HepG2 (cell line): ENCODE results near the gene THOP1.

Source experiments
- EZH2 ChIP-seq: conservative IDR thresholded peaks from 2 replicates; pipeline ENCODE4 v1.6.1; 2012; ENCODE audit warnings: mild to moderate bottlenecking, low read depth, low read length, moderate library complexity
- HMG20B ChIP-seq: conservative IDR thresholded peaks from 2 replicates; pipeline ENCODE4 v1.6.1; 2016; ENCODE audit warnings: missing genetic modification reagents, missing compliant biosample characterization
- KMT2B ChIP-seq: IDR thresholded peaks from 2 replicates; pipeline ENCODE4 v1.6.1; 2016; ENCODE audit warnings: missing genetic modification reagents, missing compliant biosample characterization
- NBN ChIP-seq: fragments of 450-650 bp; conservative IDR thresholded peaks from 2 replicates; pipeline ENCODE4 v1.6.1; 2017
- SMARCE1 ChIP-seq: fragments of 450-650 bp; IDR thresholded peaks from 2 replicates; pipeline ENCODE4 v1.6.1; 2017; ENCODE audit warnings: borderline replicate concordance
- U2AF1 ChIP-seq: fragments of 200-400 bp; formaldehyde crosslinking; optimal IDR thresholded peaks from 2 replicates; pipeline ENCODE3; 2017; ENCODE audit warnings: mild to moderate bottlenecking, low read depth, low read length
- ZNF281 ChIP-seq: sonication (generic); formaldehyde crosslinking; IDR thresholded peaks from 2 replicates; pipeline ENCODE4 v1.4.0; 2020; ENCODE audit warnings: missing genetic modification reagents, borderline replicate concordance
- ZNF670 ChIP-seq: sonication (generic); formaldehyde crosslinking; IDR thresholded peaks from 2 replicates; pipeline ENCODE4 v1.8.0; 2022; ENCODE audit warnings: mild to moderate bottlenecking, missing genetic modification reagents, borderline replicate concordance
- TF ChIP-seq, protein P1 (sequence below): fragments of 450-650 bp; IDR thresholded peaks from 2 replicates; pipeline ENCODE4 v1.6.1; 2016
- TF ChIP-seq, protein P2 (sequence below): sonication (generic); formaldehyde crosslinking; IDR thresholded peaks from 2 replicates; pipeline ENCODE4 v1.5.0; 2020; ENCODE audit warnings: mild to moderate bottlenecking, missing genetic modification reagents, moderate library complexity

- TF ChIP-seq NBN (no peak), HMG20B (no peak), KMT2B (CRISPR knock-in tag) (no peak), EZH2 (no peak), ZNF281 (no peak), U2AF1 (no peak), ZNF670 (CRISPR knock-in tag) (no peak), SMARCE1 (no peak)
- TF ChIP-seq, protein P1, sequence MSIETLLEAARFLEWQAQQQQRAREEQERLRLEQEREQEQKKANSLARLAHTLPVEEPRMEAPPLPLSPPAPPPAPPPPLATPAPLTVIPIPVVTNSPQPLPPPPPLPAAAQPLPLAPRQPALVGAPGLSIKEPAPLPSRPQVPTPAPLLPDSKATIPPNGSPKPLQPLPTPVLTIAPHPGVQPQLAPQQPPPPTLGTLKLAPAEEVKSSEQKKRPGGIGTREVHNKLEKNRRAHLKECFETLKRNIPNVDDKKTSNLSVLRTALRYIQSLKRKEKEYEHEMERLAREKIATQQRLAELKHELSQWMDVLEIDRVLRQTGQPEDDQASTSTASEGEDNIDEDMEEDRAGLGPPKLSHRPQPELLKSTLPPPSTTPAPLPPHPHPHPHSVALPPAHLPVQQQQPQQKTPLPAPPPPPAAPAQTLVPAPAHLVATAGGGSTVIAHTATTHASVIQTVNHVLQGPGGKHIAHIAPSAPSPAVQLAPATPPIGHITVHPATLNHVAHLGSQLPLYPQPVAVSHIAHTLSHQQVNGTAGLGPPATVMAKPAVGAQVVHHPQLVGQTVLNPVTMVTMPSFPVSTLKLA: no peak
- TF ChIP-seq, protein P2, sequence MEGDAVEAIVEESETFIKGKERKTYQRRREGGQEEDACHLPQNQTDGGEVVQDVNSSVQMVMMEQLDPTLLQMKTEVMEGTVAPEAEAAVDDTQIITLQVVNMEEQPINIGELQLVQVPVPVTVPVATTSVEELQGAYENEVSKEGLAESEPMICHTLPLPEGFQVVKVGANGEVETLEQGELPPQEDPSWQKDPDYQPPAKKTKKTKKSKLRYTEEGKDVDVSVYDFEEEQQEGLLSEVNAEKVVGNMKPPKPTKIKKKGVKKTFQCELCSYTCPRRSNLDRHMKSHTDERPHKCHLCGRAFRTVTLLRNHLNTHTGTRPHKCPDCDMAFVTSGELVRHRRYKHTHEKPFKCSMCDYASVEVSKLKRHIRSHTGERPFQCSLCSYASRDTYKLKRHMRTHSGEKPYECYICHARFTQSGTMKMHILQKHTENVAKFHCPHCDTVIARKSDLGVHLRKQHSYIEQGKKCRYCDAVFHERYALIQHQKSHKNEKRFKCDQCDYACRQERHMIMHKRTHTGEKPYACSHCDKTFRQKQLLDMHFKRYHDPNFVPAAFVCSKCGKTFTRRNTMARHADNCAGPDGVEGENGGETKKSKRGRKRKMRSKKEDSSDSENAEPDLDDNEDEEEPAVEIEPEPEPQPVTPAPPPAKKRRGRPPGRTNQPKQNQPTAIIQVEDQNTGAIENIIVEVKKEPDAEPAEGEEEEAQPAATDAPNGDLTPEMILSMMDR: no peak
Observed at GRCh38 chr19:2814426-2814825, 29.1 kb downstream of the THOP1 start.
